DOHH2 (cell line): ENCODE data around the gene FLNB.

Experiments used
- CTCF ChIP-seq: fragments of 200-600 bp; sonication (generic); IDR thresholded peaks from one replicate; pipeline ENCODE4 v1.5.1; 2014; ENCODE audit warnings: antibody characterized with exemption, mild to moderate bottlenecking, low read depth, low read length; ENCODE audit not compliant: poor library complexity, severe bottlenecking
- EZH2phosphoT487 ChIP-seq: fragments of 200-600 bp; sonication (generic); IDR thresholded peaks from 2 replicates; pipeline ENCODE4 v1.6.1; 2017; ENCODE audit warnings: borderline replicate concordance, mild to moderate bottlenecking, antibody characterized with exemption, low read length, moderate library complexity, mixed read lengths

GRCh38 chr3:58008141-58009025 is at the start of gene FLNB:
- TF ChIP-seq EZH2phosphoT487 (no peak), CTCF (peak; percentile 67)
